Tibial nerve (tissue), 4 donors: ENCODE measurements around the gene PRKCZ.

Experiments used
- EP300 ChIP-seq, 2 donors: sonication (generic); formaldehyde crosslinking; IDR thresholded peaks; one replicate each; pipeline ENCODE4 v1.6.1; 2017; ENCODE audit warnings: antibody characterized with exemption in 2 of 2, mild to moderate bottlenecking in 1 of 2
- POLR2A ChIP-seq, 2 donors: fragments of 450-650 bp; IDR thresholded peaks; one replicate each; pipeline ENCODE4 v1.6.1; 2017; ENCODE audit warnings: antibody characterized with exemption in 2 of 2, mild to moderate bottlenecking in 2 of 2, moderate library complexity in 2 of 2
- TF ChIP-seq, protein P1 (sequence below), 5 experiments: fragments of 200-600 bp in 3 of 5; fragments of 450-650 bp in 2 of 5; sonication (generic) in 3 of 5; IDR thresholded peaks; one replicate each; pipeline ENCODE4 v1.5.1; 2016 to 2019; ENCODE audit warnings: antibody characterized with exemption in 5 of 5, mild to moderate bottlenecking in 3 of 5, moderate library complexity in 2 of 5

GRCh38 chr1:2206813-2207487 lies 156.7 kb downstream of the PRKCZ start:
- TF ChIP-seq, protein P1, sequence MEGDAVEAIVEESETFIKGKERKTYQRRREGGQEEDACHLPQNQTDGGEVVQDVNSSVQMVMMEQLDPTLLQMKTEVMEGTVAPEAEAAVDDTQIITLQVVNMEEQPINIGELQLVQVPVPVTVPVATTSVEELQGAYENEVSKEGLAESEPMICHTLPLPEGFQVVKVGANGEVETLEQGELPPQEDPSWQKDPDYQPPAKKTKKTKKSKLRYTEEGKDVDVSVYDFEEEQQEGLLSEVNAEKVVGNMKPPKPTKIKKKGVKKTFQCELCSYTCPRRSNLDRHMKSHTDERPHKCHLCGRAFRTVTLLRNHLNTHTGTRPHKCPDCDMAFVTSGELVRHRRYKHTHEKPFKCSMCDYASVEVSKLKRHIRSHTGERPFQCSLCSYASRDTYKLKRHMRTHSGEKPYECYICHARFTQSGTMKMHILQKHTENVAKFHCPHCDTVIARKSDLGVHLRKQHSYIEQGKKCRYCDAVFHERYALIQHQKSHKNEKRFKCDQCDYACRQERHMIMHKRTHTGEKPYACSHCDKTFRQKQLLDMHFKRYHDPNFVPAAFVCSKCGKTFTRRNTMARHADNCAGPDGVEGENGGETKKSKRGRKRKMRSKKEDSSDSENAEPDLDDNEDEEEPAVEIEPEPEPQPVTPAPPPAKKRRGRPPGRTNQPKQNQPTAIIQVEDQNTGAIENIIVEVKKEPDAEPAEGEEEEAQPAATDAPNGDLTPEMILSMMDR (IDR thresholded peaks at IDR 0.05) = no peak
- TF ChIP-seq POLR2A (IDR thresholded peaks at IDR 0.05) (no peak), EP300 (IDR thresholded peaks at IDR 0.05) (no peak)
